Activated T-cell treated with anti-CD3 and anti-CD28 coated beads for 24 hours (primary cell): ENCODE measurements around the gene DAP.

Source experiments
- DNase-seq: peaks from one replicate; pipeline ENCODE4 v3.0.0-alpha.2; 2020; ENCODE audit warnings: low read depth

The DAP gene

GRCh38 chr5:10689391-10690081 lies 71.5 kb downstream of the DAP start:
- no peak for DNase-seq

- no peak for DNase-seq
Observed at GRCh38 chr5:10688651-10689171, 72.3 kb downstream of the DAP start.

- no peak for DNase-seq
Observed at GRCh38 chr5:10686890-10687289, 74.1 kb downstream of the DAP start.

- DNase-seq: no peak
Observed at GRCh38 chr5:10685115-10685521, 75.9 kb downstream of the DAP start.

GRCh38 chr5:10684303-10685086 lies 76.5 kb downstream of the DAP start:
- DNase-seq: no peak

GRCh38 chr5:10682801-10683525 lies 78.1 kb downstream of the DAP start:
- no peak for DNase-seq

GRCh38 chr5:10681731-10682679 lies 79.0 kb downstream of the DAP start:
- no peak for DNase-seq

GRCh38 chr5:10680876-10681481 lies 80.1 kb downstream of the DAP start:
- no peak for DNase-seq

GRCh38 chr5:10679336-10679988 lies 81.6 kb downstream of the DAP start:
- no peak for DNase-seq

GRCh38 chr5:10678244-10678643 lies 82.8 kb downstream of the DAP start:
- DNase-seq: no peak

- DNase-seq: no peak
Observed at GRCh38 chr5:10677533-10677932, 83.5 kb downstream of the DAP start.

- DNase-seq: no peak
Observed at GRCh38 chr5:10676946-10677345, 84.1 kb downstream of the DAP start.

GRCh38 chr5:10676224-10676623 lies 84.8 kb downstream of the DAP start:
- DNase-seq: no peak

- no peak for DNase-seq
Observed at GRCh38 chr5:10675177-10675700, 85.8 kb downstream of the DAP start.

GRCh38 chr5:10674582-10674981 lies 86.5 kb downstream of the DAP start:
- no peak for DNase-seq

- no peak for DNase-seq
Observed at GRCh38 chr5:10674096-10674495, 86.9 kb downstream of the DAP start.

- DNase-seq: no peak
Observed at GRCh38 chr5:10673407-10673806, 87.6 kb downstream of the DAP start.

- no peak for DNase-seq
Observed at GRCh38 chr5:10673017-10673389, 88.0 kb downstream of the DAP start.

- no peak for DNase-seq
Observed at GRCh38 chr5:10672146-10673016, 88.7 kb downstream of the DAP start.
